ENCODE data around the gene ACOX3. TPM values are rescaled to one million over a fixed set of nuclear protein-coding genes. Genes with fewer than 3 reads are reported as not detected.
"Not testable (repeated sequence)": the region's sequence is repeated elsewhere in the genome, so short reads cannot be mapped to it uniquely, and the experiment has no call there.

Gene ACOX3
- total and polyA plus RNA-seq, 4 experiments from 2014 or later, result 13.3 to 17.3 (median 16.4) TPM

GRCh38 chr4:8350841-8351461, 89.6 kb downstream of the ACOX3 start:
- POLR2A ChIA-PET (ENCODE audit: partially characterized antibody), result no interaction called here
- H3K36me3 Mint-ChIP-seq, result no peaks in the 10 kb centered on the region
- H3K4me3 ChIP-seq (ENCODE audit: low read length in 2 of 2), result no peak overlapping the region
- H3K4me1 ChIP-seq (ENCODE audit: insufficient read depth, low read length), result no peaks in the 10 kb centered on the region
- H3K36me3 ChIP-seq (ENCODE audit: insufficient read depth, low read length), result no peaks in the 10 kb centered on the region
- intact Hi-C loops (cut with micrococcal nuclease), result no loop called here
- no peak overlapping the region for H3K27ac ChIP-seq (ENCODE audit: low read depth, low read length)
- no peak for DNase-seq
- no peaks in the 10 kb centered on the region for H3K27me3 ChIP-seq (ENCODE audit: insufficient read depth, low read length)
- CTCF ChIA-PET (ENCODE audit: partially characterized antibody), result no interaction called here
- peaks cover 0 to 6% (median 0%) of the 10 kb centered on the region in 8 donors for H3K9me3 Mint-ChIP-seq
- no peak overlapping the region for H3K27ac Mint-ChIP-seq
- peaks cover 3 to 6% of the 10 kb centered on the region in 2 donors for H3K27me3 Mint-ChIP-seq
- no peaks in the 10 kb centered on the region for H3K4me1 Mint-ChIP-seq
- H3K4me3 Mint-ChIP-seq, result no peak overlapping the region
- no peaks in the 10 kb centered on the region for H3K9me3 ChIP-seq (ENCODE audit: control insufficient read depth in 1 of 2, low read length in 2 of 2)

GRCh38 chr4:8350352-8350751, 90.2 kb downstream of the ACOX3 start:
- no peaks in the 10 kb centered on the region for H3K36me3 Mint-ChIP-seq
- no peaks in the 10 kb centered on the region for H3K4me1 ChIP-seq (ENCODE audit: insufficient read depth, low read length)
- no peaks in the 10 kb centered on the region for H3K9me3 ChIP-seq (ENCODE audit: control insufficient read depth in 1 of 2, low read length in 2 of 2)
- POLR2A ChIA-PET (ENCODE audit: partially characterized antibody), result no interaction called here
- H3K4me1 Mint-ChIP-seq, result no peaks in the 10 kb centered on the region
- DNase-seq, result no peak
- intact Hi-C loops (cut with micrococcal nuclease), result no loop called here
- H3K27me3 Mint-ChIP-seq, result peaks cover 3 to 6% of the 10 kb centered on the region in 2 donors
- H3K4me3 ChIP-seq (ENCODE audit: low read length in 2 of 2), result no peak overlapping the region
- H3K36me3 ChIP-seq (ENCODE audit: insufficient read depth, low read length), result no peaks in the 10 kb centered on the region
- no peaks in the 10 kb centered on the region for H3K27me3 ChIP-seq (ENCODE audit: insufficient read depth, low read length)
- CTCF ChIA-PET (ENCODE audit: partially characterized antibody), result no interaction called here
- H3K27ac Mint-ChIP-seq, result no peak overlapping the region
- no peak overlapping the region for H3K27ac ChIP-seq (ENCODE audit: low read depth, low read length)
- no peak overlapping the region for H3K4me3 Mint-ChIP-seq
- H3K9me3 Mint-ChIP-seq, result peaks cover 0 to 6% (median 0%) of the 10 kb centered on the region in 8 donors

- Mint-ChIP-seq H3K9me3 (peaks cover 0 to 6% (median 0%) of the 10 kb centered on the region in 8 donors), H3K4me1 (no peaks in the 10 kb centered on the region), H3K36me3 (no peaks in the 10 kb centered on the region), H3K27me3 (peaks cover 2 to 4% of the 10 kb centered on the region in 2 donors), H3K27ac (no peak overlapping the region), H3K4me3 (no peak overlapping the region)
- DNase-seq, result no peak
- intact Hi-C loops (cut with micrococcal nuclease), result no loop called here
- Histone ChIP-seq H3K9me3 (ENCODE audit: control insufficient read depth in 1 of 2, low read length in 2 of 2) (no peaks in the 10 kb centered on the region), H3K36me3 (ENCODE audit: insufficient read depth, low read length) (no peaks in the 10 kb centered on the region), H3K27ac (ENCODE audit: low read depth, low read length) (no peak overlapping the region), H3K4me1 (ENCODE audit: insufficient read depth, low read length) (no peaks in the 10 kb centered on the region), H3K4me3 (ENCODE audit: low read length in 2 of 2) (no peak overlapping the region), H3K27me3 (ENCODE audit: insufficient read depth, low read length) (no peaks in the 10 kb centered on the region)
- ChIA-PET POLR2A (ENCODE audit: partially characterized antibody) (no interaction called here), CTCF (ENCODE audit: partially characterized antibody) (no interaction called here)
Measured at GRCh38 chr4:8349664-8350236, 90.8 kb downstream of the ACOX3 start.

- POLR2A ChIA-PET (ENCODE audit: partially characterized antibody); H3K4me1 ChIP-seq (ENCODE audit: insufficient read depth, low read length); H3K9me3 ChIP-seq (ENCODE audit: control insufficient read depth in 1 of 2, low read length in 2 of 2); H3K27ac Mint-ChIP-seq; H3K27ac ChIP-seq (ENCODE audit: low read depth, low read length); DNase-seq; H3K36me3 Mint-ChIP-seq; H3K36me3 ChIP-seq (ENCODE audit: insufficient read depth, low read length); intact Hi-C loops (cut with micrococcal nuclease); H3K4me3 ChIP-seq (ENCODE audit: low read length in 2 of 2); H3K4me3 Mint-ChIP-seq; CTCF ChIA-PET (ENCODE audit: partially characterized antibody); H3K27me3 Mint-ChIP-seq; H3K4me1 Mint-ChIP-seq; H3K9me3 Mint-ChIP-seq; H3K27me3 ChIP-seq (ENCODE audit: insufficient read depth, low read length): not testable (repeated sequence)
Measured at GRCh38 chr4:8349236-8349635, 91.3 kb downstream of the ACOX3 start.

- H3K4me1 Mint-ChIP-seq, result no peaks in the 10 kb centered on the region
Measured at GRCh38 chr4:8348071-8348470, 92.5 kb downstream of the ACOX3 start.

GRCh38 chr4:8347660-8348059, 92.9 kb downstream of the ACOX3 start:
- Mint-ChIP-seq H3K4me3 (no peak overlapping the region), H3K27ac (no peak overlapping the region), H3K36me3 (no peaks in the 10 kb centered on the region), H3K4me1 (no peaks in the 10 kb centered on the region), H3K27me3 (peaks cover 4% of the 10 kb centered on the region in 2 donors), H3K9me3 (no peaks in the 10 kb centered on the region)
- ChIA-PET POLR2A (ENCODE audit: partially characterized antibody) (no interaction called here), CTCF (ENCODE audit: partially characterized antibody) (no interaction called here)
- no peak overlapping the region for H3K4me3 ChIP-seq (ENCODE audit: low read length in 2 of 2)
- intact Hi-C loops (cut with micrococcal nuclease), result no loop called here
- no peak overlapping the region for H3K27ac ChIP-seq (ENCODE audit: low read depth, low read length)
- no peaks in the 10 kb centered on the region for H3K9me3 ChIP-seq (ENCODE audit: control insufficient read depth in 1 of 2, low read length in 2 of 2)
- H3K27me3 ChIP-seq (ENCODE audit: insufficient read depth, low read length), result no peaks in the 10 kb centered on the region
- no peaks in the 10 kb centered on the region for H3K36me3 ChIP-seq (ENCODE audit: insufficient read depth, low read length)
- no peak for DNase-seq
- H3K4me1 ChIP-seq (ENCODE audit: insufficient read depth, low read length), result no peaks in the 10 kb centered on the region

More at GRCh38 chr4:8348071-8348470, 92.5 kb downstream of the ACOX3 start:
- Mint-ChIP-seq H3K27me3 (peaks cover 4% of the 10 kb centered on the region in 2 donors), H3K9me3 (no peaks in the 10 kb centered on the region), H3K36me3 (no peaks in the 10 kb centered on the region), H3K4me3 (no peak overlapping the region), H3K27ac (no peak overlapping the region)
- Histone ChIP-seq H3K27me3 (ENCODE audit: insufficient read depth, low read length) (no peaks in the 10 kb centered on the region), H3K36me3 (ENCODE audit: insufficient read depth, low read length) (no peaks in the 10 kb centered on the region), H3K9me3 (ENCODE audit: control insufficient read depth in 1 of 2, low read length in 2 of 2) (no peaks in the 10 kb centered on the region), H3K4me1 (ENCODE audit: insufficient read depth, low read length) (no peaks in the 10 kb centered on the region), H3K27ac (ENCODE audit: low read depth, low read length) (no peak overlapping the region), H3K4me3 (ENCODE audit: low read length in 2 of 2) (no peak overlapping the region)
- CTCF ChIA-PET (ENCODE audit: partially characterized antibody), result no interaction called here
- no peak for DNase-seq
- intact Hi-C loops (cut with micrococcal nuclease), result no loop called here
- POLR2A ChIA-PET (ENCODE audit: partially characterized antibody), result no interaction called here

- Histone ChIP-seq H3K27me3 (ENCODE audit: insufficient read depth, low read length) (no peaks in the 10 kb centered on the region), H3K27ac (ENCODE audit: low read depth, low read length) (no peak overlapping the region), H3K4me3 (ENCODE audit: low read length in 2 of 2) (no peak overlapping the region), H3K4me1 (ENCODE audit: insufficient read depth, low read length) (no peaks in the 10 kb centered on the region), H3K9me3 (ENCODE audit: control insufficient read depth in 1 of 2, low read length in 2 of 2) (no peaks in the 10 kb centered on the region), H3K36me3 (ENCODE audit: insufficient read depth, low read length) (no peaks in the 10 kb centered on the region)
- Mint-ChIP-seq H3K27ac (no peak overlapping the region), H3K27me3 (peaks cover 4% of the 10 kb centered on the region in 2 donors), H3K36me3 (no peaks in the 10 kb centered on the region), H3K4me3 (no peak overlapping the region), H3K9me3 (no peaks in the 10 kb centered on the region), H3K4me1 (no peaks in the 10 kb centered on the region)
- no peak for DNase-seq
- ChIA-PET CTCF (ENCODE audit: partially characterized antibody) (no interaction called here), POLR2A (ENCODE audit: partially characterized antibody) (no interaction called here)
- intact Hi-C loops (cut with micrococcal nuclease), result no loop called here
Measured at GRCh38 chr4:8346838-8347605, 93.5 kb downstream of the ACOX3 start.

Data from CD4-positive, alpha-beta memory T cell (primary cell).